NCI-H748 treated with DMSO at 0.1 percent for 48 hours (cell line): ENCODE data around the gene NDUFC1.
A peak's percentile ranks its signal among the peaks of the same experiment; 100 is the strongest.
"Not testable (repeated sequence)": the region's sequence is repeated elsewhere in the genome, so short reads cannot be mapped to it uniquely, and the experiment has no call there.

Source experiments
- DNase-seq: peaks from one replicate; lab custom pipeline; 2025; lab: John Stamatoyannopoulos, UW

The NDUFC1 gene

GRCh38 chr4:139297001-139297410 lies 5.3 kb downstream of the NDUFC1 start:
- no peak for DNase-seq

DNA sequence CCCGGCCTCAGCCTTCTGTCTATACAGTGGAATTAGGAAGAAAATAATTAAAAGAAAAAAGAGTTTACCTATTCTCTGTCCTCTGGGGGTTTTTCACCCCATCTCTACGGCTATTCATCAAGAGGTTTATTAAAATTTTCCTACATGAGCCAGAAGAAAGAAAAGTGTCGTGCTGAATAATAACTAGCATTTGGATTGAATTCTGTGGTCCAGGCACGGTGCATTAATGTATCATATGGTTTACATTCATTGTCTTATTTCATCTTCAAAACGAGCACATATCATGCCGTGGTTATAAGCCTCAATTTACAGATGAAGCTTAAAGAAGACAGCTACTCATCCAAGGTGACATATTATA lies 6.4 kb downstream of the NDUFC1 start:
- no peak for DNase-seq

DNA sequence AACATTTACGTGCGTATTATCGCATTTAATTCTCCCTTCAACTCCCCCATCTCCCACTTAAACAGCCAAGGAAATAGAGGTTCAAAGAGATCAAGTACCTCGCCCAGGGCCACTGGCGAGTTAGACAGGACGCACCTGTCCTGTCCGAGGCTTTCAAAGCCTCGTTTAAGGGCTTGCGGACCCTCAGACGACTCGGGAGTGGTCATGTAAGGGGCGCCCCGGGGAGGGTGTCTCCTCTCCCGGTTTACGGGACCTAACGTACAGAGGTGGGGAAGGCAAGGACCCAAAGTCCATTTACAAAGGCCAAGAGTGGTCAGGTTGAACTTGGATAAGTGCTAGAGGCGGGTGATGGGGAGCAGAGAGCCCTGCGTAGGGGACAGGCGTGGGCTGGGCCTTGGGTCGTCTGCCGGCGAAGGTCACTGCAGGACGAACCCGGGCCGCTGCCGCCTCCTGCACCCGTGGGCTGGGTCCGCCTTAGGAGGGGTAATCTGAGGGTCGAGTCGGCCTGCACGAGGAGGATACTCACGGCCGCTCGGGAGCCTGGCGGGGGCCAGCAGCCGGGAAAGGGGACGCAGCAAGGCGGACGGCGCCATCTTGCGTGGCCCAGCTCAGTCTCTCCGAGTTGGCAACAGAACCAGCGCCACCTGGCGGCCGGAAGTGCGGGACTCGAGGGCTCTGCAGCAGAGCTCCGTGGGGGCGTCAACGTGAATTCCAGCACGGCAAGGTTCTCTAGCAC lies 6.9 kb downstream of the NDUFC1 start:
- peak; percentile 79 for DNase-seq

GRCh38 chr4:139286186-139286698 lies 16.0 kb downstream of the NDUFC1 start:
- no peak for DNase-seq

GRCh38 chr4:139282721-139283075 lies 19.6 kb downstream of the NDUFC1 start:
- no peak for DNase-seq

GRCh38 chr4:139282065-139282720 lies 20.1 kb downstream of the NDUFC1 start:
- no peak for DNase-seq

- peak; percentile 17 for DNase-seq
These were observed 22.3 kb downstream of the NDUFC1 start, which contains the start of gene MGARP for GRCh38 chr4:139279760-139280620. TSS of gene MGARP (minus strand) at chr4:139280225. CDS start at chr4:139280158, 67 bp downstream.

GRCh38 chr4:139278912-139279759 lies 23.1 kb downstream of the NDUFC1 start:
- DNase-seq: no peak

DNA sequence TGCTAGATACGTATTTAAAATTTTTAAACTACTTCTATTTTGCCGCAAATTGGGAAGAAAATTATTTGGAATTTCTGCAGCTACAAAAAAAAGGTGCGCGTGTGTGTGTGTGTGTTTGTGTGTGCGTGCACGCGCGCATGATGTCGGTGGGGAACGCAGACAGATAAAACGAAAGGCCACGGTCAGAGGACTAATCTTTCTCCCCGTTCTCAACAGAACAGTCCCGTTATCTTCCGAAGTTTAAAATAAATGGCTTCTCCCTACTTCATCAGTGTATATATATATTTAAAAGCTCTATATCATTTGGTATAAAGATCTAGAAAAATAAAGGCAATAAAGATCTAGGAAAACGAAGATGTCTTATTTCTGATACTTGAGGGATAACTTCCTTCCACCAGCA lies 23.8 kb downstream of the NDUFC1 start:
- DNase-seq: no peak

- no peak for DNase-seq
These were observed 27.0 kb downstream of the NDUFC1 start for GRCh38 chr4:139275281-139275735.

- DNase-seq: no peak
These were observed 27.5 kb downstream of the NDUFC1 start for GRCh38 chr4:139274790-139275189.

DNA sequence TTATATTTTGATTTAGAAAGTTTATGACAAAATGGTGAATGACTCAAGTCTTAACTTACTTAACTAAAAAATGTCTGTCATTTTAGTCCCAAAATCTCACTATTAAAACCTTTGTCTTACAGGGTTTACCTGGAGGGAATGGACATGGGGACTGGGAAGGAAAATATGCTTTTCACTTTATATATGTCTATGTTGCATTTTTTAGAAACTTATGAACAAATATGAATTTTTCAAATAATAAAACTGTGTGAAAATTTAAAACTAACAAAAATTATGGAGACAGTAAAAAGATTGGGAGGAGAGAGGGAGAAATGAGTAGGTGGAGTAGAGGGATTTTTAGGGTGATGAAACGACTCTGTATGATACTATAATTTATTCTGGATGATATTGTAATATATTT lies 28.4 kb downstream of the NDUFC1 start:
- no peak for DNase-seq

DNA sequence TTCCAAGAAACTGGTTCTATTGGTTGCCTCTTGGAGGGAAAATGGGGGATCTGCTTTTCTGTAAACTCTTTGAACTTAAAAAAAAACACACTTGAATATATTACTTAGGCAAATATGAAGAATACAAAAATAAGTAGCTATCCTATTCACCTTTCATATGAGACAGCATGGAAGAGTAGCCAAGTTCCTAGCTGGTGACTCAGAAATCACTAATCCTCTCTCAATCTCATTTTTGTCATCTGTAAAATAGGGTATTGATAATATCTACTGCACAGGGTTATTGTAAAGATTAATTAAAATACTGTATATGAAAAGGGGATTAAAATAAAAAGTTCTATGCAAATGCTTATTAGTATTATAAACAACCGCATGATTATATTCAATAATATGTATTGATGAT lies 35.0 kb downstream of the NDUFC1 start:
- no peak for DNase-seq

GRCh38 chr4:139266583-139267257 lies 35.6 kb downstream of the NDUFC1 start:
- no peak for DNase-seq

GRCh38 chr4:139266208-139266582 lies 36.1 kb downstream of the NDUFC1 start:
- DNase-seq: no peak

DNA sequence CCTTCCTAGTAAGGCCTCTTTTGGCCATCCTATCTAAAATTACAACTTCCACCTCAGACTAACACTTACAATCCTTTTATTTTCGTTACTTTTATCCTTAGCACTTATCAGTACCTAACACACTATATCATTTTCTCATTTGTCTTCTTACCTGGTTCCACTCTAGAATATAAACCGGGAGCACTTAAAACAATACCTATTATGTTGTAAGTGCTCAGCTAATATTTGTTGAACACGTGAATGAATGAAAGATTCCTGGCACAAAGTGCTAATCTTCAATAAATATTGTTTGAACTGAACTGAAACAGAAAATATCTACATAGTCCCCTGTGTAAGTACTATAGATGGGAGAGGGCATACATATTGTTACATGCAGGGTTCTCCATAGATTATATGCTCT lies 36.6 kb downstream of the NDUFC1 start:
- peak; percentile 48 for DNase-seq

DNA sequence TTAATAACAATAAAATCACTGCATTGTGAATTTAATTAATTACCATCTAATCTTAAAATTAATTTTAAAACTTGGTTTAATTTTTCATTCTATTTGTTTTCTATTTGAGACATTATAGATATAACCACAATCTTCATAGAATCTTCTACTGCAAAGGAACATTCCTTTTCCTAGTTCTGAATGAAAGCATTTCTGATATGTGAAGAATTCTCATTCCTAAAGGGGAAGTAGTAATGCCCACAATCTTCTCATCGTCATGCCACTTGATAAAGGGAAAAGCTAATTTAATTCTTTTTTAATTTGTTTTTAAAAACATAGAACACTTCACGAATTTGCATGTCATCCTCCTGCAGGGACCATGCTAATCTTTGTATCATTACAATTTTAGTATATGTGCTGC lies 45.9 kb downstream of the NDUFC1 start:
- DNase-seq: no peak

- DNase-seq: not testable (repeated sequence)
These were observed 46.7 kb downstream of the NDUFC1 start for GRCh38 chr4:139255581-139255980.

- no peak for DNase-seq
These were observed 48.6 kb downstream of the NDUFC1 start for GRCh38 chr4:139253713-139254112.

DNA sequence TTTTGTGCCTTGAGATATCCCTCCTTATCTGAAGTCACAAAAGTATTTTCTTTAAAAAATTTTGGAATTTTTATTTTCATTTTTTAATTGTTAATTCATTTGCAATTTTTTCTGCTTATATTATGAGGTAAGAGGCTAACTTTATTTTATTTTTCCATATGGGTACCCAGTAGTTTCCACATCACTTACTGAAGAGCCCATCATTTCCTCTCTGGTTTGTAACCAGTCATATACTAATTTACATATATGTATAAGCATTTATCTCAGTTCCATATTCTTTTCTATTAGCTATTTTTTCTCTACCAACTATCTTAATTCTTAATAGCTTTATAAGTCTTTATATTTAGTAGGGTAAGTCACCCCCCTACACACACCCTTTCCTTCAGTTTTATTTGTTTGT lies 49.2 kb downstream of the NDUFC1 start:
- no peak for DNase-seq

- no peak for DNase-seq
These were observed 54.5 kb downstream of the NDUFC1 start for GRCh38 chr4:139247700-139248238.
